DMS153 treated with DMSO at 0.1 percent for 48 hours (cell line): Measurements from ENCODE around the gene RHBDD1.

Experiments used
- DNase-seq: peaks from one replicate; lab custom pipeline; 2025; ENCODE audit not compliant: unreplicated experiment; lab: John Stamatoyannopoulos, UW

The RHBDD1 gene

GRCh38 chr2:226913641-226914040, 77.8 kb downstream of the RHBDD1 start:
- DNase-seq: no peak

DNA sequence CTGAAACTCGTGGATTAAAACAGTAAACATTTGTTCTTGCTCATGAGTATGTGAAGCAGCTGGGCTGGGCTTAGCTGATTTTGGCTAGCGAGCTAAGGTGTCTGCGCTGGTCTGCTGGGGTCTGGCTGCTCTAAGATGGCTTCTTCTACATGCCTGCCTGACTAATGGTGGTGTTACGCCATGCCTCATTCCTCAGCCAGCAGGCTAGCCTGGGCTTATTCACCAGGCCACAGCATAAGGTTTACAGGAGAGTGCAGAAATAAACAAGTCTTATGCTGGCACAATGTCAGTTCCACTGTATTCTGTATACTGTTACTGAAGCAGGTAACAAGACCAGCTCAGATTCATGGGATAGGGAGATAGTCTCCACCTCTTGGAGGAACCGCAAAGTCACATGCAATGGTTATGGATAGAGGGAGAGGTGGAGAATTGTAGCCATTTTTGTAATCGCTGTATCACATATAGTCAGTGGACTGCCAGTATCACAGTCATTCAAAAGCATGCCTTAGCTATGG, 80.0 kb downstream of the RHBDD1 start:
- no peak for DNase-seq

DNA sequence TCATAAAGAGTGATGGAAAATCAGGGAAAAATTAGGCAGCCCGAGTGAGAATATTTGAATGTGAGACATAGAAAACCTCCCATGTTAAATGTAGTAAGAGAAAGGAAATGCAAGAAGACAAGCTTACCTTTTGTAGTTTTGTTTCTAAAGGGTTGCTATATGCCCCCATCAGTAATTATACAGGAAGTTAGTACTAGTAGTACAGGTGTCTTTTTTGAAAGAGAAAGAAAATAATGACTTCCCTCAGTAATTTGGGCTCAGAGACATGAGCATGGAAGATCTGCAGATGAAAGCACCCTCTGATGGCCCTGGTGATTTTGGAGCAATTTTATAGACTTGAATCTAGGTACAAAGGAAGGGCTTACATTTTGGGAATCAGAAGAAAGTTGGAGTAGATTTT, 80.8 kb downstream of the RHBDD1 start:
- no peak for DNase-seq

DNA sequence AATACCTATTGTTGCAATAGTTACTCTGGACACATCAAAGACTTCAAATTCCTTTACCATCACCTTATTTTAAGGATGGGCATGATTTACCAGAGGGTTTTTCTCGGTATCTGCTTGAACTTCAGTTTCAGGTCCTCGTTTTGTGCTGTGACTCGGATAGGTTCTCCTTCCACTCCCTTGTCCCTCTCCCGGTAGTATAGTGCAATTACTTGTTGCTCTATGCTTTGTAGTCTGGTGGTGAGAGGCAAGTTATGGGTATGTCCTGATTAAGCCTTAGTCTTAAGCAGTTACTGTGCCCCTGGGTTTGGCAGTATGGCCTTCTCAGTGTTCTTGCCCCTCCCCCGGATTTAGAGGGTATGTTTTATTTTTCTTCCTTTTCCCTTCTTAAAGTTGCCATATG, 96.6 kb downstream of the RHBDD1 start:
- no peak for DNase-seq

DNA sequence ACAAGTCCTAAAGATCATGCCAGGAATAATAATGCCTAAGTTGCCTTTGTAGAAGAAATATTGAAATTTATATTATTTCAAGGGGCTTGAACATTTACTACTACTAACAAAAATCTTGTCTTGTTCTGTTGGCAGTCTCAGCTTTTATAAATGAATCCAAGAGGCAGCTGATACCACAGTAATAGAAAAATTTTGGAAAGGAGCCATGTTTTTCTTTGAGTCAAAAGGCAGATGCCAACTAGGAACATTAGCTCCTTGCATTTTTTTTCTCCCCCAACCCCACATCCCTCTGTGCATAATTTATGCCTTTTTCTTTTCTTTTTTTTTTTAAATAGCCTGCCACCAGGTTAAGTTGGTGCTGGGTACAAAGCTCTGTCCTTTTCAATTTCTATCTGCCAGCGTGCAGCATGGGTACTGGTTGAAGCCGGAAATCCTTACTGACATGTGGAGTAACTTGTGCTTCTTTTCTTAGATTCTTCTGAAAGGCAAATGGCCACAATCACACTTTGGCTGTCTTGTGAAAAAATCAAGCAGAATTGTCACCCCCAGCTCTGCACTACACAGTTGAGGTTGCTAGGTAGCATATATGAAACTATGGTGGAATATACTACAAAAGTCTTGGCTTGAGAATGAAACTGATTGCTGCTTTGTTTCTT, 98.8 kb downstream of the RHBDD1 start:
- DNase-seq: no peak

DNA sequence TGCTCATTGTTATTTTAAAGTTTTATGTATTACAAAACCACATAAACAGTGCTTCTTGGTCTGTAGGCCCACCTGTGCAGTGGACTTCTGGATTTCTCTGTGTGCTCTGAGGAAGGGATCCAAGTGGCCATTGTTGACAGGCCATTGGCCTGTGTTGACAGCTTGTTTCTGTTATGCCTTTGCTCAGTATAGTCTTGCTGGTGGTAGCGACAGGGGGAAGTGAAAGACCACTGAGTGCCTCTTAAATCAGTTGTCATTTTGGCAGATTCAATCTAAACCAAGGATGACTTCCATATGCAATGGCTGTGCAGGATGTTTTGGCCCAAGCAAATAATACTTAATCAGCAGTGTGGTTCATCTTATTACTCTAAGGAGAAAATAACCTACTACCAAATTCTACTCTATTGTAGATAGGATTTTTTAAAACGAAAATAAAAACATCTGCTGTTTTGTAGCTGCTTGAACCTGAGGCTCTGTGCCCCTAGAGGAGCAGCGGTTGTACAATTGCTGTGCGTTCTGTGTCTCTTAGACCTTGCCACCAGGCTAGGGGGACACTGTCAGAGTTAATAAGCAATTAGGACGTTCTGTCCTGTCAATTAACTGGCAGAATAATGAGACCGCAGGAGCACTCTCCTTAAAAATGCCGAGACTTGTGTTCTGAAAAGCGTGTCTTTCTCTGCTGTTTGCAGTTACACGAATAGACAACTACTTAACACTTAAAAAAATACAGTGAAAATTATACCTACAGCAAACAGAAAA, 108.2 kb downstream of the RHBDD1 start:
- DNase-seq: no peak

DNA sequence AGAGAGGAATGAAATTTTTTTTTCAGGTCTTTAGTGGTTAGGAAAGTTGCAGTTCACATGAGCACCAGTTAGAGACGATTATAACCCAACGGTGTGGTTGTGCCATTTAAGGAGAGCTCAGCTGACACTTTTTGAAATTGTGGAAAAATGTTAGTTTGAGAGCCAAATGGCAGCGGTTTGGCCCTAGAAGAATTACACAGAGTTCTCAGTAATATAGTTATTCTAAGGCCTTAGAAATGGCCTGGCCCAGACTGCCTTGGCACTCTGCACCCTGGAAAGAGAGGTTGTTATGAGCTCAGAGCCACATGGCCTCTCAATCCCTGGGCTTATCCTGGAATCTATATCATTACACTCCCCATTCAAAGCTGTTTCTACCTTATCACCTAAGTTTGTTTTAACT, 117.4 kb downstream of the RHBDD1 start:
- no peak for DNase-seq

DNA sequence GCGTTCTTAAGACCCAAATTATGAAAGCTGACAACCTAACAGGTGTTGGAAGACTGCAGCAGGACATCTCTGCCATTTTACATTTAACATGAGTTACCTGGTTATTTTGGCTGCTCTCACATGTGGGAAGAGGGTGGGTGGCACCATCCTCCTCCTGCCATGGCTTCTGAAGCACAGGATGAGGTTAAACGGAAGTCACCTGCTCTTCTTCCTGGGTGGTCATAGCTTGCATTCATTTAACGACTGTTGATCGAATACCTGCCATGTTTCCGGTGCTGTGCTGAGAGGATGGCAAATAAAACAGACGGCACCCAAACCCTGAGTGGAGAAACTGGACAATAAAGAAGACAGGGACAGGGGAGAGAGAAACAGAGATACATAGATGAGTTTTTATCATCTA, 118.0 kb downstream of the RHBDD1 start:
- no peak for DNase-seq

DNA sequence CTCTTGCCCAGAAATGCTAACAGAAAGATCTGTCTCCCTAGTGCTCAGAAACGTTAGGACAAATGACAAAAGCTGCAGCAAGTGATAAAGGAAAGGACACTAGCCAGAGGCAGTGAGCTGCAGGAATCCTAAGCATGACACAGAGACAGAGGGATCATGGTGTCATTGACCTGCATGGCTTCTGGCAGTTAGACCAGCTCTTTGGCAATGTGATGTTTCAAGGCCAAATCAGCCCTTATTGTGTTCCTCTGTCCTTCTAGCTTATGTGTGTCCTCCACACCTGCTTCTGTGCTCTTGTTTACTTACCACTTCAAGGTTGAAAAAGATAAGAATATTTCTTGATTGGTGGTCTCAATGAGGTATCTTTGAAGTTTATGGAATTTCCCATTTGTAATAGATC, 120.8 kb downstream of the RHBDD1 start:
- no peak for DNase-seq

- DNase-seq: no peak
These were observed 123.6 kb downstream of the RHBDD1 start for GRCh38 chr2:226959418-226959817.

DNA sequence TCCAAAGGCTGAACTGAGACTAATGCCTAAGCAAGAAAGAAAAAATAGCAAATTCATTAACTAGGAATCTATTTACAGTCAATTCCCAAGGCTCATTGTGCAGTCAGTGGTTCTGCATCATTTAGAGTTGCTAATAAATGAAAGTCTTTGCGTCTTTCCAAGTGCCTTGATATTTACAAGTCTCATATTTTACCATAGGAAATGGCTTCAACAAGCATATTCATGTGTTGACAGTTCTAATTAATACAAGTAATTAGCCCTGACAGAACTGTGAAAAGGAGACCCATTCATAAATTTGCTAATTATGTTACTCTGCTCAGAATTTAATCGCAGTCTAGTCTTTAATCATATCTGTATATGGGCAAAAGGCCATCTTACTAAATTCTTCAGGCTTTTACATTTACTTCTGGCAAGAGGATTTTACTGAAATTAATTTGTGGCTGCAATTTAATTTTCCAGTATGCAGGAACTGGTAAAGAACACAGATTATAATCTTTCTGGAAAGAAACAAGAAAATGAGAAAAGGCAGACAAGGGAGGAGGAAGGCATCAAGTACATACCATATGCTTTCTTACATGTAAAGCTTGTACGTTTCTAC, 126.4 kb downstream of the RHBDD1 start:
- DNase-seq: no peak

GRCh38 chr2:226963528-226963927, 127.7 kb downstream of the RHBDD1 start:
- DNase-seq: no peak

DNA sequence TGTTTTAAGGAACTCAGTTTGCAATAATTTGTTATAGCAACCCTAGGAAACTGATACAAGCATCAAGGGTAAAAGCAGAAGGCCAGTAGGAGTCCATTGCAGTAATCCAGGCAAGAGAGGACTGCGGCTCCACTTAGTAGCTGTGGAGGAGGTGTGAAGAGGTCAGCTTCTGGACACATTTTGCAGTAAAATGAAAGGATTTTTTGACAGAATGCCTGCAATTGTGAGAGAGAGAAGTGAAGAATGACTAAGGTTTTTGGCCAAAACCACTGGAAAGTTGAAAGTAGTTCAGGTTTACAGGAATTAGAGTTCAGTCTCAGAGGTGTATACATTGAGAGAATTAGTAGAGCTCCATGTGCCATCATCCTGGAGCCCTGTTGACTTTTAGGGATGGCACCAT, 129.5 kb downstream of the RHBDD1 start:
- DNase-seq: no peak

- DNase-seq: no peak
These were observed 133.7 kb downstream of the RHBDD1 start for GRCh38 chr2:226969417-226970080.

DNA sequence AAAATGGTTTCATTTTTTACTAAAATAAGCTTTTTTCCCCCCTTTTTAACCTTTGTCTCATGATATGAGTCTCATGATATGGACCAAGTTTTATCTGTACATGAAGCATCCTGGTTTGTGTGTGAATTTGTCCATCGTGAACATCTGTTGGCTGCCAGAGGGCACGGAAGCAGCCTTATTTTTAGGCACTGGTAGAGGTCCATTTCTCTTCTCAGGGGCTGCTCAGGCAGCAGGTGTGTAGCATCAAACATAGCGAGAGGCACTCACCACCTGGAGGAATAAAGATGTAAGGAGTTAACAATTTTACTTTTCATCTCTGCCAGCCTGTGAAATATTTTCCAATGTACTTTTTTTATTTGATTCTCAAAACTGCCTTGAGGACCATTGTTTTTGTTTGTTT, 134.5 kb downstream of the RHBDD1 start:
- no peak for DNase-seq

- DNase-seq: no peak
These were observed 135.2 kb downstream of the RHBDD1 start for GRCh38 chr2:226971084-226971483.

DNA sequence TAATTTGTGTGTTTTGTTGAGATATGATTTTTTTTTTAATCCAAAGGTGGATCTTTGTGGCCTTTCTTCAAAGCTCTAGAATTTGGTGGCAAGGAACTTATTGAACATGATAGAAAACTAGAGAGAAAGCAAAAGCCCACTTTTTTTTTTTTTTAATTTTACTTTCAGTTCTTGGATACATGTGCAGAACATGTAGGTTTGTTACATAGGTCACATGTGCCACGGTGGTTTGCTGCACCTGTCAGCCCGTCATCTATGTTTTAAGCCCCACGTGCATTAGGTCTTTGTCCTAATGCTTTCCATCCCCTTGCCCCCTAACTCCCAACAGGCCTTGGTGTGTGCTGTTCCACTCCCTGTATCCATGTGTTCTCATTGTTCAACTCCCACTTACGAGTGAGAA, 135.9 kb downstream of the RHBDD1 start:
- DNase-seq: no peak

DNA sequence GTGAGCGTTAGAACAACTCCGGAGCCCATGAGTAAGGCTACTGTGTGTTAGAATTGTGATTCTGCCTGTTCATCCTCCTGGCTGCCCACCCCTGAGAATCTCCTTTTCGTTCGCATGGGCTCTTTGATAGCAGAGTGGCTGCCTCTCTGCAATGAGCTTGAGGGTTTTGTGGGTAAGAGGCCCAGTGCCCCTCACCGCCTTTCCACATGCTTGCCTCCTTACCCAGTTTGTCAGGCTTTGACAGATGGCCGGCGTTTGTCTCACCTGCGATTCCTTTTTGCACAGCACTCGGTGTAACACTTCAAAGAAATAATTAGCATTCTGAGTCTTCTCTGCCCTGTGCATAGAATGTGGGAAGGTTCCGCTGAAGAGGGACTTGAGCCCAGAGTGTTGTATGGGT, 138.0 kb downstream of the RHBDD1 start:
- no peak for DNase-seq

DNA sequence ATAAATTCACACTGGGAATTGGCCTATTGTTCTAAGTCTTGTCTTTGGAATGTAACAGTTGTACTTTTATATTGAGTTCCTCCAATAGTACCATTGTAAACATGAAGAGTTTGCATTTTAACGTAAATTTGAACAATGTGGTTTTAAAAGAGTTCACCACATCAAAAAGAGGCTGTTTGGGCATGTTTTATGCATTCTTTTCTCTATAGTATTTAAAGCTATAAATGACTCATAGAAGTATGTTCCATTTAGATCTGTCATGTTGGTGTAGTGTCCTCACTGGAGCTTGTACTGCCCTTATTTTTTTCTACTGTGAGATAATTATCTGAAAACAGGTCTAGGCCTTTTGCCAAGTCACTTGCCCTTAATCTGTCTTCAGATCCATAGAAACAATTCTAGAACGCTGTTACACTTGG, 141.9 kb downstream of the RHBDD1 start:
- DNase-seq: no peak

- no peak for DNase-seq
These were observed 142.4 kb downstream of the RHBDD1 start for GRCh38 chr2:226978300-226978699.

GRCh38 chr2:226979004-226979403, 143.2 kb downstream of the RHBDD1 start:
- DNase-seq: no peak
